ENCODE results near the gene S100A9.

The S100A9 gene

DNA sequence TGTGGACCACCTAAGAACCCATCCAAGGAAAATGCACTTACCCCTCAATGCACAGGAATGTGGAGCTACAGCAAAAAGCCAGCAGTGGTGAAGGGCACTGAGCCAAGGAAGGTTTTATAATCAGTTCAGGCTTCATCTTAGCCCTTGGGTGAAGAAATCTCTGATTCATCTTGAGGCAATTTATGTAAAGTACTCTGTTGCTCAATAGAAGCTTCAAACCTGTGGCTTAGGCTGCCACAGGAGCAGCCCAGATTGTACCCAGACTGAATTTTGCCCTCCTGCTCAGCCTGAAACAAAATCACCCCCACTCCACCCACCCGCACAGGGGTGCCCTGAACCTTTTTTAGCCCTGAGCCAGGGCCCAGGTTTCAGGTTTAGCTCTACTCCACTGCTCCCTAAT, 17.9 kb downstream of the S100A9 start, which contains the start of gene S100A12:
S100A12 (minus strand) TSS at position 111 of the 400 bp plus-strand sequence. CDS start 1,029 bp downstream, outside the sequence.
- Histone ChIP-seq H3K27ac (ENCODE audit: extremely low read depth, low read depth, low read length) (no peak within 1 kb of the TSS), H3K4me3 (ENCODE audit: low read depth, low read length) (no peak within 1 kb of the TSS), H3K9me3 (ENCODE audit: control insufficient read depth, insufficient read depth, low read depth, low read length) (no peaks in the 10 kb centered on the region), H3K36me3 (ENCODE audit: control insufficient read depth in 2 of 2, insufficient read depth in 1 of 2, low read length in 2 of 2) (no peaks in the 10 kb centered on the region), H3K4me1 (ENCODE audit: control insufficient read depth, insufficient read depth, low read length) (no peaks in the 10 kb centered on the region)
- TF ChIP-seq, protein P1, sequence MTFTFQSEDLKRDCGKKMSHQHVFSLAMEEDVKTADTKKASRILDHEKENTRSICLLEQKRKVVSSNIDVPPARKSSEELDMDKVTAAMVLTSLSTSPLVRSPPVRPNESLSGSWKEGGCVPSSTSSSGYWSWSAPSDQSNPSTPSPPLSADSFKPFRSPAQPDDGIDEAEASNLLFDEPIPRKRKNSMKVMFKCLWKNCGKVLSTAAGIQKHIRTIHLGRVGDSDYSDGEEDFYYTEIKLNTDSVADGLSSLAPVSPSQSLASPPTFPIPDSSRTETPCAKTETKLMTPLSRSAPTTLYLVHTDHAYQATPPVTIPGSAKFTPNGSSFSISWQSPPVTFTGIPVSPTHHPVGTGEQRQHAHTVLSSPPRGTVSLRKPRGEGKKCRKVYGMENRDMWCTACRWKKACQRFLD (tag by site-specific recombination; IDR thresholded peaks at IDR 0.05) = no peak
- TF ChIP-seq SP2 (tag by site-specific recombination; IDR thresholded peaks at IDR 0.05) (no peak), ZNF837 (tag by site-specific recombination; IDR thresholded peaks at IDR 0.05) (no peak), ZNF529 (tag by site-specific recombination; IDR thresholded peaks at IDR 0.05; ENCODE audit: insufficient replicate concordance) (no peak), ZNF211 (tag by site-specific recombination; IDR thresholded peaks at IDR 0.05; ENCODE audit: low read depth) (no peak), ZNF521 (tag by site-specific recombination; IDR thresholded peaks at IDR 0.05) (no peak), KLF10 (tag by site-specific recombination; IDR thresholded peaks at IDR 0.05) (no peak), ZNF16 (tag by site-specific recombination; IDR thresholded peaks at IDR 0.05; ENCODE audit: low read depth) (no peak), HOXD13 (CRISPR knock-in tag; IDR thresholded peaks at IDR 0.05; ENCODE audit: borderline replicate concordance) (no peak), ZNF10 (tag by site-specific recombination; IDR thresholded peaks at IDR 0.05) (no peak), SCRT2 (tag by site-specific recombination; IDR thresholded peaks at IDR 0.05) (no peak), ZBTB48 (tag by site-specific recombination; IDR thresholded peaks at IDR 0.05) (no peak), ZNF664 (tag by site-specific recombination; IDR thresholded peaks at IDR 0.05) (no peak), YY2 (tag by site-specific recombination; IDR thresholded peaks at IDR 0.05) (no peak), OSR2 (tag by site-specific recombination; IDR thresholded peaks at IDR 0.05) (no peak)
- TF ChIP-seq, protein P2, sequence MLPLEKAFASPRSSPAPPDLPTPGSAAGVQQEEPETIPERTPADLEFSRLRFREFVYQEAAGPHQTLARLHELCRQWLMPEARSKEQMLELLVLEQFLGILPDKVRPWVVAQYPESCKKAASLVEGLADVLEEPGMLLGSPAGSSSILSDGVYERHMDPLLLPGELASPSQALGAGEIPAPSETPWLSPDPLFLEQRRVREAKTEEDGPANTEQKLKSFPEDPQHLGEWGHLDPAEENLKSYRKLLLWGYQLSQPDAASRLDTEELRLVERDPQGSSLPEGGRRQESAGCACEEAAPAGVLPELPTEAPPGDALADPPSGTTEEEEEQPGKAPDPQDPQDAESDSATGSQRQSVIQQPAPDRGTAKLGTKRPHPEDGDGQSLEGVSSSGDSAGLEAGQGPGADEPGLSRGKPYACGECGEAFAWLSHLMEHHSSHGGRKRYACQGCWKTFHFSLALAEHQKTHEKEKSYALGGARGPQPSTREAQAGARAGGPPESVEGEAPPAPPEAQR (tag by site-specific recombination; IDR thresholded peaks at IDR 0.05) = no peak
- TF ChIP-seq, protein P3, sequence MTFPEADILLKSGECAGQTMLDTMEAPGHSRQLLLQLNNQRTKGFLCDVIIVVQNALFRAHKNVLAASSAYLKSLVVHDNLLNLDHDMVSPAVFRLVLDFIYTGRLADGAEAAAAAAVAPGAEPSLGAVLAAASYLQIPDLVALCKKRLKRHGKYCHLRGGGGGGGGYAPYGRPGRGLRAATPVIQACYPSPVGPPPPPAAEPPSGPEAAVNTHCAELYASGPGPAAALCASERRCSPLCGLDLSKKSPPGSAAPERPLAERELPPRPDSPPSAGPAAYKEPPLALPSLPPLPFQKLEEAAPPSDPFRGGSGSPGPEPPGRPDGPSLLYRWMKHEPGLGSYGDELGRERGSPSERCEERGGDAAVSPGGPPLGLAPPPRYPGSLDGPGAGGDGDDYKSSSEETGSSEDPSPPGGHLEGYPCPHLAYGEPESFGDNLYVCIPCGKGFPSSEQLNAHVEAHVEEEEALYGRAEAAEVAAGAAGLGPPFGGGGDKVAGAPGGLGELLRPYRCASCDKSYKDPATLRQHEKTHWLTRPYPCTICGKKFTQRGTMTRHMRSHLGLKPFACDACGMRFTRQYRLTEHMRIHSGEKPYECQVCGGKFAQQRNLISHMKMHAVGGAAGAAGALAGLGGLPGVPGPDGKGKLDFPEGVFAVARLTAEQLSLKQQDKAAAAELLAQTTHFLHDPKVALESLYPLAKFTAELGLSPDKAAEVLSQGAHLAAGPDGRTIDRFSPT (tag by site-specific recombination; IDR thresholded peaks at IDR 0.05) = no peak
- TF ChIP-seq, protein P4, sequence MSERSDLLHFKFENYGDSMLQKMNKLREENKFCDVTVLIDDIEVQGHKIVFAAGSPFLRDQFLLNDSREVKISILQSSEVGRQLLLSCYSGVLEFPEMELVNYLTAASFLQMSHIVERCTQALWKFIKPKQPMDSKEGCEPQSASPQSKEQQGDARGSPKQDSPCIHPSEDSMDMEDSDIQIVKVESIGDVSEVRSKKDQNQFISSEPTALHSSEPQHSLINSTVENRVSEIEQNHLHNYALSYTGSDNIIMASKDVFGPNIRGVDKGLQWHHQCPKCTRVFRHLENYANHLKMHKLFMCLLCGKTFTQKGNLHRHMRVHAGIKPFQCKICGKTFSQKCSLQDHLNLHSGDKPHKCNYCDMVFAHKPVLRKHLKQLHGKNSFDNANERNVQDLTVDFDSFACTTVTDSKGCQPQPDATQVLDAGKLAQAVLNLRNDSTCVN (tag by site-specific recombination; optimal IDR thresholded peaks at IDR 0.05) = no peak
- CTCF ChIA-PET = interaction anchor here (0.5 to 1.3 kb wide), 7 partner anchors 19 to 1222 kb away, joined by 3 to 6 read pairs (median 3); no protein-coding TSS in a partner anchor
- POLR2A ChIA-PET = interaction anchor here (0.7 kb wide), 1 partner anchor 31 kb away, joined by 3 read pairs; no protein-coding TSS in a partner anchor

DNA sequence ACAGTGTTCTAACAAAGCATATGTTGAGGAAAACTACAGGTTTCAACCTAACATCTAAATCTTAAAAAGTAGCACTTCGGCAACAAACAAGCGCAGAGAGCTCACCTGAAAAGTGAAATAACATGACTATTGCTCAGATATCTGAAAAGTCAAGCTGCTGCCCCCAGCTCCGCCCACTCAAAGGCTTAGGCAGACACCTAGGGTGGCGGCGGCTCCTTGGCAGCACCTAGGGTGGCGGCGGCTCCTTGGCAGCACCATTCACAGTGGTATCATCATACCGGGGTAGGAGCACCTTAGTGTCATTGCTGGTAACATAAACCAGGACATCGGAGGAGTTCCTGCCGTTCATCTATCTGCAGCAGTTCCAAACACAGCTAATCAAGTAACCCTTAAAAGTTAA, 21.9 kb downstream of the S100A9 start:
- no peaks in the 10 kb centered on the region for H3K4me1 ChIP-seq (ENCODE audit: control insufficient read depth, insufficient read depth, low read length)
- peaks cover 3% of the 10 kb centered on the region; the same call in 1 of the 2 replicates for H3K9me3 ChIP-seq (ENCODE audit: control insufficient read depth, insufficient read depth, low read depth, low read length)
- POLR2A ChIA-PET = no interaction called here
- H3K4me3 ChIP-seq (ENCODE audit: low read depth, low read length) = no peak overlapping the region
- CTCF ChIA-PET = no interaction called here
- H3K36me3 ChIP-seq (ENCODE audit: control insufficient read depth in 2 of 2, insufficient read depth in 1 of 2, low read length in 2 of 2) = no peaks in the 10 kb centered on the region
- TF ChIP-seq ZNF776 (tag by site-specific recombination; IDR thresholded peaks at IDR 0.05; ENCODE audit: borderline replicate concordance) (no peak), ZBTB7A (tag by site-specific recombination; IDR thresholded peaks at IDR 0.05; ENCODE audit: low read depth) (no peak), ZNF555 (tag by site-specific recombination; conservative IDR thresholded peaks at IDR 0.05) (no peak)
- H3K27ac ChIP-seq (ENCODE audit: extremely low read depth, low read depth, low read length) = no peak overlapping the region
